PFSK-1 (cell line): ENCODE results near the gene NCAM2.

Source experiments
- FOXP2 ChIP-seq: optimal IDR thresholded peaks from 2 replicates; pipeline ENCODE3; 2011; ENCODE audit warnings: borderline replicate concordance, control low read depth, inconsistent platforms; ENCODE audit not compliant: insufficient read depth; ENCODE audit errors: extremely low read length, extremely low read depth
- POLR2AphosphoS5 ChIP-seq: IDR thresholded peaks from 2 replicates; pipeline ENCODE4 v1.6.1; 2012; ENCODE audit warnings: low read depth, mild to moderate bottlenecking, control low read depth, low read length, moderate library complexity
- REST ChIP-seq, 2 experiments: IDR thresholded peaks; 2 replicates each; pipeline versions ENCODE4 v1.6.1 to v1.8.0; 2011 to 2012; ENCODE audit warnings: low read depth in 2 of 2, low read length in 2 of 2, control low read depth in 1 of 2, inconsistent platforms in 1 of 2, mild to moderate bottlenecking in 1 of 2, moderate library complexity in 1 of 2; ENCODE audit not compliant: insufficient read depth in 1 of 2
- SIN3A ChIP-seq: IDR thresholded peaks from 2 replicates; pipeline ENCODE4 v1.6.1; 2012; ENCODE audit warnings: mild to moderate bottlenecking, low read length, moderate library complexity, borderline replicate concordance; ENCODE audit not compliant: insufficient read depth
- TAF1 ChIP-seq: IDR thresholded peaks from 2 replicates; pipeline ENCODE4 v1.6.1; 2012; ENCODE audit warnings: low read length, control low read depth, borderline replicate concordance; ENCODE audit not compliant: insufficient read depth

GRCh38 chr21:21324297-21324696, 326.1 kb downstream of the NCAM2 start:
- no peak for TF ChIP-seq POLR2AphosphoS5
- no peak for TF ChIP-seq TAF1
- TF ChIP-seq SIN3A, result no peak
- TF ChIP-seq REST (IDR thresholded peaks at IDR 0.05; ENCODE audit: insufficient read depth in 1 of 2, low read depth in 2 of 2, low read length in 2 of 2), result no peak
- TF ChIP-seq FOXP2, result no peak
